GM21786 (cell line): ENCODE results near the gene IFIT1B.

ENCODE experiments used
- ATAC-seq: cut with Tn5 transposase; IDR thresholded peaks from one replicate; pipeline ENCODE4 v1.9.1; 2021; ENCODE audit not compliant: unreplicated experiment

IFIT1B gene

DNA sequence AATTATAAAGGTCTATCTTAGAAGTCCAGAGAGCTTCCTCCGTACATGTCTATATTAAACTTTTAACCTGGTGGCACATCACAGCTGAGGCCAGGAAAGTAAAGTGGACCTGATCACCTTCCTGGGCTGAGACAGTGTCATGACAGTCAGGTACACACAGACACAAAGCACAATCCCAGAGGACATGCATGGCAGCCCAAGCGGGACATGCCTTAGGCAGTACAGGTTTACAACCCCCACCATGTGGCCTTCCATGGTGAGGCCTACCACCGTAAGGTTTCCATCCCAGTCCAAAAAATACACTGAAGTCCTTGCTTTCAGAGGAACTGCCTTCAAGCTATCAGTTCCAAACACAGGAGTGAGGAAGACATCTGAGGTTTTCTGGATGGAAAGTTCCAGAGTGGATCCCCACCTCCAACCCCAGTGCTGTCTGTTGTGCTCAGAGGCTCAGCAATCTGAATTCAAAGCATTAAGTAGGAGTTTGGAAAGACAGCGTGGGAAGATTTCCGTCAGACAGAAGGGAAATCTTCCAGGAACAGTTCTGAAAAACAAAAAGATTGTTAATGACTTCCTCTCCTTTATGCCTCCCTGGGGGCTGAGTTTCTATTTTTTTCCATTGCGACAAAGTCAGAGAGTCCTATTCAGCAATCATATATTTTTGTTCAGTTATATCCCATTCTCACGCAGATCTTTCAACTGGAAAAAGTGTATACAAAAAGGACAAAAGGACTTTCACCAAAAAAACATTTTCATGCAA is 30.0 kb upstream of the IFIT1B start:
- ATAC-seq, result no peak

DNA sequence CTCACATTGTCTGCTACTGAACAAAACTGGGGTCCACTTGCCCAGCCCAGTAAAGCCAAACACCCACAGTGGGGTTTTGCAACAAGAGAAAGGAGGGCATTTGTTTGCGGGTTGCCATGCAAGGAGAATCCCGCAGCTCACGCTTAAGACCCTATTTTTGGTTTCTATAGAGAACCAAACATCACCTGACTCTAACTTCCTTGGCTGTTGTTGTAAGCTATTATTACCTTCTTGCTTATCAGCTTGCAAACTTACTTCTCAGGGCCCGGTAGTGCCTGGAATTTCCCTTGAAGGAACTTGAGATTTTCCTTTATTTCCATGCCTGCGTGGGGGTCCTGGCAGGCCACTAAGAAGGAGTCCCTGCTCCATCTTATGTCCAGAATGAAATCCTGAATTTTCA is 29.4 kb upstream of the IFIT1B start:
- no peak for ATAC-seq

DNA sequence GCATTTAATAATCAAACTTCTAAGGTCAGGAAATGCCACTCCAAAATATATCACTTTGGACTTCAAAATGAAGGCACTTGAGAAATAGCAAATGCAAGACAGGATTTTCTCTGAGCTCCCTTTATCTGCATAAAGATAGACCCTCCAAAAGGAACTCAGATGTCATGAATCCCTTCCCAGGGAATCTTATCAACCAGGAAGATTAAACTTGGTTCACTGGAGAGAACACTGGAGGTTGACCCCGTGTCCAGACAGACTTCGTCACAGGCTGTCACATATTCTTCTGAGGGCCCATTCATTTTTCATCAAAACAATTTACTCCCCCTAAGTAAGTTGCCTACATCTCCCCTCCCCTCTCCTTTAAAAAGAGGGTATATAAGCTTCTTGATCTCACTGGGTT is 28.9 kb upstream of the IFIT1B start:
- ATAC-seq, result no peak

DNA sequence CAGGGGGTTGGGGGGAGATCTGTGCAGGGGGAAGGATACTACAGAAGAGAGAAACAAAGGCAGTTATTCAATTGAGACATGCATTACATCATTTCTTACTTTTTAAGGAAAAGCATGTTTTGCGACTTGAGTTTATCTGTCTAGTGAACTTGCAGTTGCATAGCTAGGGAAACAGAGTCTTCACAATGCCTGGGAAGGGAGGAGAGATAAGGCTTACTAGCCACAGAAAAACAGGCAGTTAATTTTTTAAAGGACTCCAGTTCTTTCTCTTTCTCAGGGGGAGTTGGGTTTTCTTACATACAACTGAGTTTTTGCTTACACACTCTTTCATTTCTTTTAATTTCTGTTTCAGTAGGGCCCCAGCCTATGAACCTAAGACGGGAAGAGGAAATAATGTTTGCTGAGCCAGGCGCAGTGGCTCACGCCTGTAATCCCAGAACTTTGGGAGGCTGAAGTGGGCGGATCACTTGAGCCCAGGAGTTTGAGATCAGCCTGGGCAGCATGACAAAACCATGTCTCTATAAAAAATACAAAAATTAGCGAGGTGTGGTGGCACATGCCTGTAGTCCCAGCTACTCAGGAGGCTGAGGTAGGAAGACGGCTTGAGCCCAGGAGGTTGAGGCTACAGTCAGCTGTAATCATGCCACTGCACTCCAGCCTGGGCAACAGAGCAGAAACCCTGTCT is 27.1 kb upstream of the IFIT1B start:
- ATAC-seq, result peak; percentile 30

DNA sequence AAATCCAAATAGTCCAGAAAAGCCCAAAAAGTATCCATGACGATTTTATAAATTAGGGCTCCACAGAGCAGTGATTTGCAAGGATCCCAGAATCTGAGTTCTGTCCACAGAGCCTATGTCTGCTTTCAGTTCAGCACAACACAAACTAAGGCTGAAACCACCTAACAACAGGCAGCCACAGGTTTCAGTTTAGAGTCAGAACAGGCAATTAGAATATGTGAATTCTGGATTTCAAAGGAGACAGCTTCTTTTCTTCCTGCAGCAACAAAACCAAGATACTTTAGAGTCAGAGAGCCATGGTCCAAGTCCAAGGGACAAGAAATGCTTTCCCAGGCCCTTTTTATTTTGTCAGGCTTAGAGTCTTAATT is 26.5 kb upstream of the IFIT1B start:
- peak; percentile 76 for ATAC-seq

DNA sequence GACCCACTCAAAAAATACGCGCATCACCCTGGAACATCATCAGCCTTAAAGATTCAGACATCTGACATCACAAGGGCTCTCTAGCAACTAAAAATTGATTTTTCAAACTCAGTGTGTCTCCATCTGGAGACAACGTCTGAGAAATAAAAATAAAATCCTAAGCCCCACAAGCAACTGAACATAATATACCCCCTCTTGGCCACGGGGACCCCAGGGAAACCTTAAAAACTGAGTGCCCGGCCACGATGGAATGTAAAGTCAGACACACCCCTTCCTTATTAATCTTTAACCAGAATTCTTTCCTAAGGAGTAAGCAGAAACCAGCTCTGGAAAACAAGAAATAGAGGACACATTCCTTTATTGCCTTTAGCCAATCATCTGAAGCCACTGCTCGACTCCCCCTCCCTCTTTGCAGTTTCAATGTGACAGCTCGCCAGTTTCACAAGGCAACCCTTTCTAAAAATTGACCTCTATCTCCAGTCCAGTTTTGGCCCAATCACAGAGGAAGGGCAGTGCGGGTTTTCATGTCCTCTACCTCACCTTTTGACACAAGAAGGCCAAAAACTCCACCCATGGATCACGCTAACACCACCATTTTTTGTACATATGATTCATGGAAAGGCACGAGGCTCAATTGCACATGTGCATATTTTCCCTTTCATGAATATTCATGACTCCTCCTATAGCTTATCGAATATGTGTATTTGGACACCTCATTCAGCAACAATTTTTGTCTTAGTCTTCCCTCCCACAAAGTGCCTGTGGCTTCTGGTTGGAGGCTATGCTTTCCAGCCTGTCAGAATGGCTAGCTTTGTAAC is 25.9 kb upstream of the IFIT1B start:
- peak; percentile 41 for ATAC-seq

DNA sequence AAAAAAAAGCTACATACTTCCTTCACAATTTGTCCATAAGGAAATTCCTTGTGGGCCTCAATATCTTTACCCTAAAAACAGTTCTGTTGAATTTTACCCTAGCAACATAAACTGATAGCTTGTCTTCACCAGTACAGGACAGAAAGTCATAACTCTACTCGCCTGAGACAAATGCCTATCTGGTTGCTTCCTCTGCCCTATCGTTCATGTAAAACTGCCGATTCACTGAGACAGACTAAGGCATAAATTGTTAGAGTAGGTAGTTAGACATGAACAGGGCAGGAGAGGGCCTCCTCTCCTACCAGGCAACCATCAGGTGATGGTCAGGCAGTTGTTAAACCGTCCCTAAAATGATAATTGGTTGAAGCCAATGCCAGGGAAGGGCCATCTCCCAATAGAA is 25.1 kb upstream of the IFIT1B start:
- no peak for ATAC-seq

DNA sequence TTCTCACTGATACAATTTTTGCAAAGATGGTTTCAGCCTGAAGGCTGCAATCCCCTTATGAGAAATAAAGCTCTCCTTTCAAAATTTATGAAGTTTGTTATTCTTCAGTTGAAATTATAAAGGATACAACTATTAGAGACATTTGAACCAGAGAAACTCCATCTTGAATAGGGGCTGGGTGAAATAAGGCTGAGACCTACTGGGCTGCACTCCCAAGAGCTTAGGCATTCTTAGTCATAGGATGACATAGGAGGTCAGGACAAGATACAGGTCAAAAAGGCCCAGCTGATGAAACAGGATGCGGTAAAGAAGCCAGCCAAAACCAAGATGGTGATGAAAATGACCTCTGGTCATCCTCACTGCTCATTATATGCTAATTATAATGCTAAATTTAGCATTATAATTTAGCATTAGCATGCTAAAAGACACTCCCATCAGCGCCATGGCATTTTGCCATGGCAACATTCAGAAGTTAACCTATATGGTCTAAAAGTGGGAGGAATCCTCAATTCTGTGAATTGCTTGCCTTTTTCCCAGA is 22.4 kb upstream of the IFIT1B start:
- ATAC-seq, result no peak

DNA sequence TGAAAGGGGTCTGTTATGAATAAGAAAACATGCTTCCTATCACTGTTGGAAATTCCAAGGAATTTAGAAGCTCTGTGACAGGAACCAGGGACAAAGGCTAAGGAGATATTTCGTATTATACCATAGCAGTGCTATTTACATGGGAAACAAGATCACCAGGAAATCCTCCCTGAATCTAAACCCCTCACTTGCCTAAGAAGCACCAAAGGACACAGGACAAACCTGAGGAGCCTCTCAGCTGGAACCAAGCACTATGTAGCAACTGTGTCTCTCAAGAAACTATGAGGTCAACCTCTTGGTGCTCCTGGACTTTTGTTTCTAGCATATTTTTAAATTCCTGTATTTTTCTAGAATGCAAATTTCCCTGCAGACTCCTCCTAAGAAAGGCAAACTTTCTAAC is 20.8 kb upstream of the IFIT1B start:
- ATAC-seq, result no peak

DNA sequence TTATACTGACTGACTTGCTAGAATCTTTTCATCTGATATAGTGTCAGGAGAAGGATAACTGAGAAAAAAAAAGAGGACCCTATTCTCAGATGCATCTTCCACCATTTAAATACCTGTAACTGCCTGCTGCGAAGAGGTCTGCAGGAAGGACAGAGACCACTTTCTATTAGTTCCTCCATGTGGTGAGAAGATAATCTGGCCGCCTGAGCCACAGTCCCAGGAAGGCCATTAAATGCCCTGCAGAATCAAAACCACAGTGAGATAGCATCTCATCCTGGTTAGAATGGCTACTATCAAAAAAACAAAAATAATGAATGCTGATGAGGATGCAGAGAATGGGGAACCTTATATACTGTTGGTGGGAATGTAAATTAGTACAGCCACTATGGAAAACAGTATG is 19.9 kb upstream of the IFIT1B start:
- no peak for ATAC-seq

DNA sequence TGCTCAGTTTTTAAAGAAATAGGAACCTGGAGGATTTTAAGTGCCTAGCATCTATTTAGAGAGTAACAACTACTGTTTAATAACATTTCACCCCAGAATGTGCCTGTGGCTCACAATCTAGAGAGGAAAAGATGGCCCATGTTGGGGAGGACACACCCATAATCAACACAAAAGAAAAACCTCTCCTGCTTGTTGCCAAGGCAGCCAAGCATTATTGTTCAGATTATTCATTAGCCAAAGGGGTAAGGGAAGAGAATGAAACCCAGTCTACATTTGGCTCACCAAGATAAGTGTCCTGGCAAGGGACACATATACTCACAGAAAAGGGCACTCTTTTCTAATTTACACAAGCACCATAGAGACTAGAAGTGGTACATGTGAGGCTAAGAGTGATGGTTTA is 17.7 kb upstream of the IFIT1B start:
- no peak for ATAC-seq

DNA sequence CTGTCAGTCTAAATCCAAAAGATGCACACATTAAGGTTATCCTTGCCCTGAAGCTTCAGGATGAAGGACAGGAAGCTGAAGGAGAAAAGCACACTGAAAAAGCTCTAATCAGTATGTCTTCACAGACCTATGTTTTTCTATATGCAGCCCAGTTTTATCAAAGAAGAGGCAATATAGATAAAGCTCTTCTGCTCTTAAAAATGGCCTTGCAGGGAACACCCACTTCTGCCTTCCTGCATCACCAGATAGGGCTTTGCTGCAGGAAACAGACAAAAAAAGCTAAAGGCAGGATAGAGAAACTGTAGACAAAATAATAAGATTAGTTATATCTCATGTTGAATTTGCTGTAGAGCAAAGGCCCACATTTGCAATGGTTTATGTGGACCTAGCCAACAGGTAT is 14.9 kb upstream of the IFIT1B start:
- ATAC-seq, result no peak

DNA sequence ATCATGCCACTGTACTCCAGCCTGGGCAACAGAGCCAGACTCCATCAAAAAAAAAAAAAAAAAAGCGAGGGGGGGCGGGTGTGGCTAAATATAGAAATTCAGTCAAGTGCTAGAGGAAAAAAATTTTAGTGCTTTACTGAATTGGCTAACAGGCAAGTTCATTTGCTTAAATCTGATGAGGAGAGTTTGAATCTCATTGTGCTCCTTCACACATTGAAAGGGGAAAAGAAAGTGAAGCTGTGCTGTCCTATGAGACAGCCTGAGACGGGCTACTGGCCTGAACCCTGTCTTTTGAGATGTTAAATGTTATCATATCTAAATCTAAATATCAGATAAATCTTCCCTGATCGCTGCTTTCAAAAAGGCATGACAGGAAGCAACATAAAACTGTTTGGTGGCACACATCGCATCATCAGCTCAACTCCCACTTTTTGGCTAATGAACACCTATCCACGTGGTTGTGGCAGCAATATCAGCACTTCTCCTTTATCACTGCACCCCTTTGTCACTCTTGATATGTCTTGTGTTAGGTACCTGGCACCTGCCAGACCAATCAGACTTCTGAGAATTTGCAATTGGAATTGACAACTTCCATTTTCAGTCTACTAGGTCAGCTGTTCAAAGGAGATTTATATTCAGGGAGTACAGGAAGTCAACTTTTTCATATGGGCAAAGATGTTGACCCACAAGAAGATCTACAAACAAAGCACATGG is 14.0 kb upstream of the IFIT1B start:
- peak; percentile 34 for ATAC-seq

DNA sequence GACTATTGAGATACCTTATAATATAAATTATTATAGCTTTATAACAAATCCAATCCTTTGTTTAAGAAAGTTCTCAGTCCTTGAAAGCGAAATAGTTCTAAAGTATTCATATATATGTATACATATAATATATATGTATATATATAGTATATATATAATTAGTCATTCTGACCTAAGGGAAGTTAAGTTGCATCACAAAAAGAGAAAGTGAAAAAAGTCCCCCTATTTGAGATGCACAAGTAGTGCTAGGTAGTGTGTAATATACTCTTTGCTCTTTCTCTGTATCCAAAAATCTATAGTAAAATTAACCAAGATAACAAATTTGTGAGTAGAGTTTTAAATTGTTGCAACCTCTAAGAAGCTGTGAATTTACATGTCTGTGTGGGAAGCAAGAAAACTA is 13.3 kb upstream of the IFIT1B start:
- ATAC-seq, result peak; percentile 37

DNA sequence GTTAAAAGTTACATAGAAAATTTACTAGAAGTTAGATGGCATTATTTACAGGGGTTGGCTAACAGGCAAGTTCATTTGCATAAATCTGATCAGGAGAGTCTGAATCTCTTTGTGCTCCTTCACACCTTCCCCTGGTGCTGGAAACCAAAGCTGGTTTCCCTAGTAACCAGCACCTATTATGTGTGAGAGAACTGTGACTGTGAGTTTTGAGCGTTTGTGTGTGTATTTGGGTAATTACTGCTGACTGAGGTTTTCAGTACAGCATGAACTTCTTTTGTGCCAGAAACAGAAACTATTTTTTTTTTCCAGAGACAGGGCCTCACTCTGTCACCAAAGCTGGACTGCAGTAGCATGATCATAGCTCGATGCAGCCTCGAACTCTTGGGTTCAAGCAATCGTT is 10.3 kb upstream of the IFIT1B start:
- peak; percentile 72 for ATAC-seq

DNA sequence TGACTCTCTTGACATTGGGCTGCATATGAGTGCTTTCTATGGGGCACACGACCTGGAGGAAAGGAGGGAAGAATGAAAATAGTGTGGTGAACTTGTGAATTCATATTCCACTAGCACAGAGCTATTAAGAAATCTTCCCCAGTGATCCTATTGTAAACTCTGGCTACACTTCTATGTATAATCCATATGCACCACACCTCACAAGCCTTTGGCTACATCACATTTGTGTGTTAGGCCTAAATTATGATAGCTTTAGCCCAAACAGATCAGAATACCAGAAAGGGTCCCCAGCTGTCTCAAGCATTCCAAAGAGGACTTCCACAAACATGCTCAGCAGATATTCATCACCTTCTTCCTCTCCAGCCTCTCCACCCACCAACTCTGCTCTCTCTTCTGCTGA is 9.7 kb upstream of the IFIT1B start:
- ATAC-seq, result no peak

DNA sequence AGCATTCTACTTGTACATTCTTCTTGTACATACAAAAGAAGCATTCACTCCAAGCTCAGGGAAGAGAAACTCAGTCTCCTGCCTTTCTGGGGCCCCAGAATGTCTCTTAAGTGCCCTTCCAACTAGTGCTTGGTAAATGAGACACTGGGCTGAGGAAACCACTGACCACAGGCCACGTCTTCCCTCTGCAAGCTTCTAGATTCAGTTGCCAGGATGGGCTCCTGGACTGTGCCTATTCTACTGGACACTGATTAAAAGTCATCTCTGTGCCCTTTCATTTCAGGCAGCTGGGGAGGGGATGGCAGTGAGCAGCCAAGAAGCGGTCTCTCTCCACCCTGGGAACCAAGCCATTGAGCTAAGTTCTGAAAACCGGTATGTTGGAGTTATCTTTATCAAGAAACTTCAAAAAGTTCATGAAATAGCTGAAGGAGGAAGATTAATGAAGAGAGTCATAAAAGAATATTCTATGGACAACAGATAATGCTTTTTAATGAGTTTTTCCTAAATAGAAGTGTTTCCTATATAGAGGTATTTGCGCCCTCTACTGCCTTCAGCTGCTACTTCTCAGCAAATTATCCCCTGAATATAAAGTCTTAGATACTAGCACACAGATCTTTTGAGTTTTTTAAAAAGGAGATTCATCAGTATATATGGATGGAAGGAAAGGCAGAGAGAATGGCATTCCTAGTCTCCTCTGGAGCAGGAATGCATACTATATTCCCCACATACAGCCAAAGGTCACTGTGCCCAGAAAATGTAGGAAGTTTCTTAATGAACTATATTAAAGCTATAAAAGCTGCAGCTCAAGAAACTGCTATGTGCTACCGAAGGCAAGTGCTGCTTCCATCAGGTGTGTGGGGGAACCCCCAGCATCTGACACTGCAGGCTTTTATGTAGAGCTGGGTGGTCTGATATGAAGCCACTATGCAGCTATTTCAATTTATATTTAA is 8.4 kb upstream of the IFIT1B start:
- no peak for ATAC-seq

DNA sequence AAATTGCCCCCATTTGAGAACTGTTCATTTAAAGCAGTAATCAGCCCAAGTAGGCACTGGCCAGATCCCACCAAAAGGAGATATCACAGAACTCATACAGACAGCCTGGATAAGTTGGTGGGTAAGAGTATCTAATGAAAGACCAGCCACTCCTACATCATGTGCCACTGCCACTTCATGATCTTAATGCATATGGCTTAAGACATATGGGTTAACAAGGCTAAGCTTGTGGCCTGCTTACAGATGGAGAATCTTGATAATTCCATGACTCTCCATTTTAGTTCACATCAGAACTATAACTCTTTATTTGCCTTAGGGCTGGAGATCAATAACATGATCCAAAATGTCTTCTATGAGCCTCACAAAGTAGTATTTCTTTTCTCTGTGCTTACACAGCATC is 6.8 kb upstream of the IFIT1B start:
- no peak for ATAC-seq

DNA sequence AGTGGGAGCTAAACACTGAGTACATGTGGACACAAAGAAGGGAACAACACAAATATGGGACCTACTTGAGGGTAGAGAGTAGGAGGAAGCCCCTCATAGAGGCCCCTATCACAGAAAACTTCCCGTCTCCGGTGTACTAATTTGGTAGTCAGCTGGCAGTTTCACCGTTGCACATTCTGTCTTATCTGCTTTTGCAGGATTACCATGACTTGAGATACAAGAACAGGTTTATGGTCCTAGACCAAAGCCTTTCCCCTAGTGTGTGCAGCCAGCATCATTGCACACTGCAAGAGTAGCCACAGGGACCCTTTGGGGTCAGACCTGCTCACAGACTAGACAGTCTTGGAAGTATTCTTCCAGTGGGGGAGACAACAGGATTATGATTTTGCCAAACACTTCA is 5.9 kb upstream of the IFIT1B start:
- no peak for ATAC-seq
